Measurements from ENCODE around the gene SCAF11. TPM values are rescaled to one million over a fixed set of nuclear protein-coding genes. Genes with fewer than 3 reads are reported as not detected.

Gene SCAF11
- total RNA-seq, 2 donors from 2014 or later, result 105 to 114 TPM

- DNase-seq (ENCODE audit: low spot score), result no peak
- intact Hi-C loops (cut with DNase I), result no loop called here
These were observed 3.6 kb downstream of the SCAF11 start for GRCh38 chr12:45986641-45987339.

GRCh38 chr12:45981075-45981837 is 9.1 kb downstream of the SCAF11 start:
- intact Hi-C loops (cut with DNase I), result no loop called here
- no peak for DNase-seq (ENCODE audit: low spot score)

GRCh38 chr12:45980540-45980939 is 9.8 kb downstream of the SCAF11 start:
- DNase-seq (ENCODE audit: low spot score), result no peak
- intact Hi-C loops (cut with DNase I), result no loop called here

GRCh38 chr12:45978108-45978507 is 12.3 kb downstream of the SCAF11 start:
- no peak for DNase-seq (ENCODE audit: low spot score)
- intact Hi-C loops (cut with DNase I), result no loop called here

- intact Hi-C loops (cut with DNase I), result no loop called here
- DNase-seq (ENCODE audit: low spot score), result no peak
These were observed 12.8 kb downstream of the SCAF11 start for GRCh38 chr12:45977620-45978019.

GRCh38 chr12:45975506-45975905 is 14.9 kb downstream of the SCAF11 start:
- DNase-seq (ENCODE audit: low spot score), result no peak
- intact Hi-C loops (cut with DNase I), result no loop called here

GRCh38 chr12:45974883-45975282 is 15.5 kb downstream of the SCAF11 start:
- intact Hi-C loops (cut with DNase I), result no loop called here

GRCh38 chr12:45974171-45974719 is 16.1 kb downstream of the SCAF11 start:
- DNase-seq (ENCODE audit: low spot score), result no peak
- intact Hi-C loops (cut with DNase I), result no loop called here

More at GRCh38 chr12:45974883-45975282, 15.5 kb downstream of the SCAF11 start:
- no peak for DNase-seq (ENCODE audit: low spot score)

- intact Hi-C loops (cut with DNase I), result no loop called here
- no peak for DNase-seq (ENCODE audit: low spot score)
These were observed 16.8 kb downstream of the SCAF11 start for GRCh38 chr12:45973526-45973925.

GRCh38 chr12:45970391-45970790 is 20.0 kb downstream of the SCAF11 start:
- intact Hi-C loops (cut with DNase I), result no loop called here

GRCh38 chr12:45969084-45969483 is 21.3 kb downstream of the SCAF11 start:
- intact Hi-C loops (cut with DNase I), result no loop called here
- DNase-seq (ENCODE audit: low spot score), result no peak

More at GRCh38 chr12:45970391-45970790, 20.0 kb downstream of the SCAF11 start:
- no peak for DNase-seq (ENCODE audit: low spot score)

- no peak for DNase-seq (ENCODE audit: low spot score)
- intact Hi-C loops (cut with DNase I), result no loop called here
These were observed 23.9 kb downstream of the SCAF11 start for GRCh38 chr12:45966486-45966885.

- intact Hi-C loops (cut with DNase I), result no loop called here
- no peak for DNase-seq (ENCODE audit: low spot score)
These were observed 27.6 kb downstream of the SCAF11 start for GRCh38 chr12:45962553-45963325.

GRCh38 chr12:45959728-45960127 is 30.6 kb downstream of the SCAF11 start:
- intact Hi-C loops (cut with DNase I), result no loop called here
- no peak for DNase-seq (ENCODE audit: low spot score)

- DNase-seq (ENCODE audit: low spot score), result no peak
- intact Hi-C loops (cut with DNase I), result no loop called here
These were observed 31.3 kb downstream of the SCAF11 start for GRCh38 chr12:45959025-45959424.

GRCh38 chr12:45948546-45948945 is 41.8 kb downstream of the SCAF11 start:
- DNase-seq (ENCODE audit: low spot score), result no peak
- intact Hi-C loops (cut with DNase I), result no loop called here

GRCh38 chr12:45946435-45946834 is 43.9 kb downstream of the SCAF11 start:
- intact Hi-C loops (cut with DNase I), result no loop called here
- no peak for DNase-seq (ENCODE audit: low spot score)

GRCh38 chr12:45944771-45945170 is 45.6 kb downstream of the SCAF11 start:
- intact Hi-C loops (cut with DNase I), result no loop called here
- DNase-seq (ENCODE audit: low spot score), result no peak

- intact Hi-C loops (cut with DNase I), result no loop called here
- no peak for DNase-seq (ENCODE audit: low spot score)
These were observed 50.6 kb downstream of the SCAF11 start for GRCh38 chr12:45939759-45940158.

GRCh38 chr12:45938566-45938965 is 51.8 kb downstream of the SCAF11 start:
- intact Hi-C loops (cut with DNase I), result no loop called here
- DNase-seq (ENCODE audit: low spot score), result no peak
